WTC11 (cell line): ENCODE results near the gene SLC2A4. TPM values are rescaled to one million over a fixed set of nuclear protein-coding genes. Genes with fewer than 3 reads are reported as not detected.

ENCODE experiments used
- ATAC-seq: fragments of 200-7000 bp; cut with Tn5 transposase; 2 replicates; pipeline ENCODE4 v1.10.0; 2021; ENCODE audit warnings: mild to moderate bottlenecking, moderate library complexity
- CTCF ChIA-PET: fragments of 300-600 bp; sonication (Branson Sonifier 250); formaldehyde crosslinking; loops from one replicate; lab custom pipeline; 2021; ENCODE audit warnings: antibody characterized with exemption; lab: Charles Lee
- POLR2A ChIA-PET: fragments of 350-600 bp; sonication (Branson Sonifier 250); formaldehyde crosslinking; loops from one replicate; lab custom pipeline; 2021; ENCODE audit warnings: antibody characterized with exemption; lab: Charles Lee
- DNase-seq: peaks from one replicate; pipeline ENCODE4 v3.0.0; 2021; ENCODE audit warnings: low spot score
- H3K27ac Mint-ChIP-seq: 2 replicates; pipeline ENCODE4 v1.8.0; 2021; ENCODE audit warnings: mixed read lengths
- H3K27me3 Mint-ChIP-seq: 2 replicates; pipeline ENCODE4 v1.8.0; 2021; ENCODE audit warnings: low read depth, mild to moderate bottlenecking, moderate library complexity, mixed read lengths
- H3K36me3 Mint-ChIP-seq: 2 replicates; pipeline ENCODE4 v1.8.0; 2021; ENCODE audit warnings: mixed read lengths
- H3K4me1 Mint-ChIP-seq: 2 replicates; pipeline ENCODE4 v1.8.0; 2022; ENCODE audit warnings: mixed read lengths
- H3K4me3 Mint-ChIP-seq: 2 replicates; pipeline ENCODE4 v1.8.0; 2021; ENCODE audit warnings: mild to moderate bottlenecking, moderate library complexity, mixed read lengths
- H3K9me3 Mint-ChIP-seq: 2 replicates; pipeline ENCODE4 v1.8.0; 2021; ENCODE audit warnings: mixed read lengths
- CBFB ChIP-seq: sonication (generic); formaldehyde crosslinking; IDR thresholded peaks from 2 replicates; pipeline ENCODE4 v1.8.1; 2022; ENCODE audit warnings: mild to moderate bottlenecking, low read depth, missing genetic modification reagents
- FOXK1 ChIP-seq: sonication (generic); formaldehyde crosslinking; IDR thresholded peaks from 2 replicates; pipeline ENCODE4 v1.8.0; 2022; ENCODE audit warnings: mild to moderate bottlenecking, moderate library complexity, missing genetic modification reagents
- NFE2L1 ChIP-seq: sonication (generic); formaldehyde crosslinking; IDR thresholded peaks from 2 replicates; pipeline ENCODE4 v1.8.1; 2023; ENCODE audit warnings: missing genetic modification reagents
- NR2C2 ChIP-seq: sonication (generic); formaldehyde crosslinking; IDR thresholded peaks from 2 replicates; pipeline ENCODE4 v1.8.0; 2022; ENCODE audit warnings: mild to moderate bottlenecking, missing genetic modification reagents
- NR3C1 ChIP-seq: sonication (generic); formaldehyde crosslinking; conservative IDR thresholded peaks from 2 replicates; pipeline ENCODE4 v1.8.1; 2023; ENCODE audit warnings: low read depth, mild to moderate bottlenecking, missing genetic modification reagents
- PRRX2 ChIP-seq: fragments of 250-450 bp; sonication (Bioruptor Pico); IDR thresholded peaks from 2 replicates; pipeline ENCODE4 v1.8.0; 2021; ENCODE audit warnings: mild to moderate bottlenecking
- ZNF138 ChIP-seq: sonication (generic); formaldehyde crosslinking; conservative IDR thresholded peaks from 2 replicates; pipeline ENCODE4 v1.8.1; 2022; ENCODE audit warnings: mild to moderate bottlenecking, moderate library complexity, missing genetic modification reagents
- ZNF232 ChIP-seq: sonication (generic); formaldehyde crosslinking; IDR thresholded peaks from 2 replicates; pipeline ENCODE4 v1.8.0; 2022; ENCODE audit warnings: mild to moderate bottlenecking, missing genetic modification reagents
- ZNF263 ChIP-seq: sonication (generic); formaldehyde crosslinking; IDR thresholded peaks from 2 replicates; pipeline ENCODE4 v1.8.1; 2022; ENCODE audit warnings: low read depth, mild to moderate bottlenecking, moderate library complexity, missing genetic modification reagents
- total RNA-seq: library from RNA; stranded (reverse); gene quantifications from 3 replicates; pipeline ENCODE4 v1.2.3, GENCODE V29; 2021
- TF ChIP-seq, protein P1 (sequence below): sonication (generic); formaldehyde crosslinking; IDR thresholded peaks from 2 replicates; pipeline ENCODE4 v1.8.1; 2023; ENCODE audit warnings: mild to moderate bottlenecking, moderate library complexity, missing genetic modification reagents
- TF ChIP-seq, protein P2 (sequence below): sonication (generic); formaldehyde crosslinking; IDR thresholded peaks from 2 replicates; pipeline ENCODE4 v1.8.0; 2022; ENCODE audit warnings: missing genetic modification reagents
- TF ChIP-seq, protein P3 (sequence below): sonication (generic); formaldehyde crosslinking; IDR thresholded peaks from 2 replicates; pipeline ENCODE4 v1.8.1; 2022; ENCODE audit warnings: low read depth, missing genetic modification reagents, borderline replicate concordance
- TF ChIP-seq, protein P4 (sequence below): fragments of 250-450 bp; sonication (Bioruptor Pico); IDR thresholded peaks from 2 replicates; pipeline ENCODE4 v1.8.0; 2021; ENCODE audit warnings: mild to moderate bottlenecking
- TF ChIP-seq, protein P5 (sequence below): sonication (generic); formaldehyde crosslinking; IDR thresholded peaks from 2 replicates; pipeline ENCODE4 v1.8.1; 2022; ENCODE audit warnings: missing genetic modification reagents, borderline replicate concordance
- TF ChIP-seq, protein P6 (sequence below): sonication (generic); formaldehyde crosslinking; IDR thresholded peaks from 2 replicates; pipeline ENCODE4 v1.8.1; 2022; ENCODE audit warnings: mild to moderate bottlenecking, moderate library complexity, missing genetic modification reagents
- TF ChIP-seq, protein P7 (sequence below): fragments of 250-450 bp; sonication (Bioruptor Pico); conservative IDR thresholded peaks from 2 replicates; pipeline ENCODE4 v1.9.0; 2021; ENCODE audit warnings: mild to moderate bottlenecking

SLC2A4 gene
- total RNA-seq, 1 experiment from 2014 or later, result 6.4 TPM

DNA sequence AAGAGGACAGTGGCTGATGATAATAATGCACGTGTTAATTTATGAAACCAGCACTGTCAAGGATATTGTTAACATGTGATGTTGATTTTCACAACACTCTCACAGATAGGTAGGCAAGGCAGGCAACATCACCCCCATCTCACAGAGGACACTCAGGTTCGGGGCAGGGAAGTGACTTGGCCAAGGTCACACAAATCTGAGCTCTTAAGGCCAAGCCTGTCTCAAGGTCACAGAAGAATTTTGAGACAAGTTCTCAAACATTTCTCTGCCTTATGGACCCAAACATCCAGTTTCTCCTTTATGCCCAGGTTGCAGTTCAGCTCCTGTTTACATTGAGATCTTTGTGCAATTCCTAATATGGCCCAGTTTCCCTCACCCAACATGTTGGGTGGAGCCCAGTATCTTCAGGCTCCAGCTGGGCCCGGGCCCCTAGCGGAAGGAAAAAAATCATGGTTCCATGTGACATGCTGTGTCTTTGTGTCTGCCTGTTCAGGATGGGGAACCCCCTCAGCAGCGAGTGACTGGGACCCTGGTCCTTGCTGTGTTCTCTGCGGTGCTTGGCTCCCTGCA, 1.3 kb downstream of the SLC2A4 start:
- peaks cover 20% of the 10 kb centered on the region for H3K4me1 Mint-ChIP-seq
- H3K9me3 Mint-ChIP-seq, result no peaks in the 10 kb centered on the region
- H3K4me3 Mint-ChIP-seq, result peak overlapping the region; percentile 82
- ChIA-PET POLR2A (interaction anchor here (1.1 to 1.7 kb wide), 3 partner anchors 11 to 65 kb away, joined by 3 to 4 read pairs (median 3); no protein-coding TSS in a partner anchor), CTCF (interaction anchor here (0.6 to 7.0 kb wide), 8 partner anchors 14 to 237 kb away, joined by 3 to 119 read pairs (median 8); partner anchors contain the start of genes GABARAP and TMEM95)
- H3K27me3 Mint-ChIP-seq, result peaks cover 21% of the 10 kb centered on the region
- TF ChIP-seq, protein P1, sequence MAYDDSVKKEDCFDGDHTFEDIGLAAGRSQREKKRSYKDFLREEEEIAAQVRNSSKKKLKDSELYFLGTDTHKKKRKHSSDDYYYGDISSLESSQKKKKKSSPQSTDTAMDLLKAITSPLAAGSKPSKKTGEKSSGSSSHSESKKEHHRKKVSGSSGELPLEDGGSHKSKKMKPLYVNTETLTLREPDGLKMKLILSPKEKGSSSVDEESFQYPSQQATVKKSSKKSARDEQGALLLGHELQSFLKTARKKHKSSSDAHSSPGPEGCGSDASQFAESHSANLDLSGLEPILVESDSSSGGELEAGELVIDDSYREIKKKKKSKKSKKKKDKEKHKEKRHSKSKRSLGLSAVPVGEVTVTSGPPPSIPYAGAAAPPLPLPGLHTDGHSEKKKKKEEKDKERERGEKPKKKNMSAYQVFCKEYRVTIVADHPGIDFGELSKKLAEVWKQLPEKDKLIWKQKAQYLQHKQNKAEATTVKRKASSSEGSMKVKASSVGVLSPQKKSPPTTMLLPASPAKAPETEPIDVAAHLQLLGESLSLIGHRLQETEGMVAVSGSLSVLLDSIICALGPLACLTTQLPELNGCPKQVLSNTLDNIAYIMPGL (CRISPR knock-in tag), result no peak
- TF ChIP-seq NR2C2 (CRISPR knock-in tag) (no peak), PRRX2 (no peak), ZNF263 (no peak), FOXK1 (CRISPR knock-in tag) (no peak)
- TF ChIP-seq, protein P2, sequence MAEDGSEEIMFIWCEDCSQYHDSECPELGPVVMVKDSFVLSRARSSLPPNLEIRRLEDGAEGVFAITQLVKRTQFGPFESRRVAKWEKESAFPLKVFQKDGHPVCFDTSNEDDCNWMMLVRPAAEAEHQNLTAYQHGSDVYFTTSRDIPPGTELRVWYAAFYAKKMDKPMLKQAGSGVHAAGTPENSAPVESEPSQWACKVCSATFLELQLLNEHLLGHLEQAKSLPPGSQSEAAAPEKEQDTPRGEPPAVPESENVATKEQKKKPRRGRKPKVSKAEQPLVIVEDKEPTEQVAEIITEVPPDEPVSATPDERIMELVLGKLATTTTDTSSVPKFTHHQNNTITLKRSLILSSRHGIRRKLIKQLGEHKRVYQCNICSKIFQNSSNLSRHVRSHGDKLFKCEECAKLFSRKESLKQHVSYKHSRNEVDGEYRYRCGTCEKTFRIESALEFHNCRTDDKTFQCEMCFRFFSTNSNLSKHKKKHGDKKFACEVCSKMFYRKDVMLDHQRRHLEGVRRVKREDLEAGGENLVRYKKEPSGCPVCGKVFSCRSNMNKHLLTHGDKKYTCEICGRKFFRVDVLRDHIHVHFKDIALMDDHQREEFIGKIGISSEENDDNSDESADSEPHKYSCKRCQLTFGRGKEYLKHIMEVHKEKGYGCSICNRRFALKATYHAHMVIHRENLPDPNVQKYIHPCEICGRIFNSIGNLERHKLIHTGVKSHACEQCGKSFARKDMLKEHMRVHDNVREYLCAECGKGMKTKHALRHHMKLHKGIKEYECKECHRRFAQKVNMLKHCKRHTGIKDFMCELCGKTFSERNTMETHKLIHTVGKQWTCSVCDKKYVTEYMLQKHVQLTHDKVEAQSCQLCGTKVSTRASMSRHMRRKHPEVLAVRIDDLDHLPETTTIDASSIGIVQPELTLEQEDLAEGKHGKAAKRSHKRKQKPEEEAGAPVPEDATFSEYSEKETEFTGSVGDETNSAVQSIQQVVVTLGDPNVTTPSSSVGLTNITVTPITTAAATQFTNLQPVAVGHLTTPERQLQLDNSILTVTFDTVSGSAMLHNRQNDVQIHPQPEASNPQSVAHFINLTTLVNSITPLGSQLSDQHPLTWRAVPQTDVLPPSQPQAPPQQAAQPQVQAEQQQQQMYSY (CRISPR knock-in tag), result no peak
- TF ChIP-seq, protein P3, sequence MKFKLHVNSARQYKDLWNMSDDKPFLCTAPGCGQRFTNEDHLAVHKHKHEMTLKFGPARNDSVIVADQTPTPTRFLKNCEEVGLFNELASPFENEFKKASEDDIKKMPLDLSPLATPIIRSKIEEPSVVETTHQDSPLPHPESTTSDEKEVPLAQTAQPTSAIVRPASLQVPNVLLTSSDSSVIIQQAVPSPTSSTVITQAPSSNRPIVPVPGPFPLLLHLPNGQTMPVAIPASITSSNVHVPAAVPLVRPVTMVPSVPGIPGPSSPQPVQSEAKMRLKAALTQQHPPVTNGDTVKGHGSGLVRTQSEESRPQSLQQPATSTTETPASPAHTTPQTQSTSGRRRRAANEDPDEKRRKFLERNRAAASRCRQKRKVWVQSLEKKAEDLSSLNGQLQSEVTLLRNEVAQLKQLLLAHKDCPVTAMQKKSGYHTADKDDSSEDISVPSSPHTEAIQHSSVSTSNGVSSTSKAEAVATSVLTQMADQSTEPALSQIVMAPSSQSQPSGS (CRISPR knock-in tag), result no peak
- TF ChIP-seq, protein P4, sequence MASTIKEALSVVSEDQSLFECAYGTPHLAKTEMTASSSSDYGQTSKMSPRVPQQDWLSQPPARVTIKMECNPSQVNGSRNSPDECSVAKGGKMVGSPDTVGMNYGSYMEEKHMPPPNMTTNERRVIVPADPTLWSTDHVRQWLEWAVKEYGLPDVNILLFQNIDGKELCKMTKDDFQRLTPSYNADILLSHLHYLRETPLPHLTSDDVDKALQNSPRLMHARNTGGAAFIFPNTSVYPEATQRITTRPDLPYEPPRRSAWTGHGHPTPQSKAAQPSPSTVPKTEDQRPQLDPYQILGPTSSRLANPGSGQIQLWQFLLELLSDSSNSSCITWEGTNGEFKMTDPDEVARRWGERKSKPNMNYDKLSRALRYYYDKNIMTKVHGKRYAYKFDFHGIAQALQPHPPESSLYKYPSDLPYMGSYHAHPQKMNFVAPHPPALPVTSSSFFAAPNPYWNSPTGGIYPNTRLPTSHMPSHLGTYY (CRISPR knock-in tag), result no peak
- TF ChIP-seq, protein P5, sequence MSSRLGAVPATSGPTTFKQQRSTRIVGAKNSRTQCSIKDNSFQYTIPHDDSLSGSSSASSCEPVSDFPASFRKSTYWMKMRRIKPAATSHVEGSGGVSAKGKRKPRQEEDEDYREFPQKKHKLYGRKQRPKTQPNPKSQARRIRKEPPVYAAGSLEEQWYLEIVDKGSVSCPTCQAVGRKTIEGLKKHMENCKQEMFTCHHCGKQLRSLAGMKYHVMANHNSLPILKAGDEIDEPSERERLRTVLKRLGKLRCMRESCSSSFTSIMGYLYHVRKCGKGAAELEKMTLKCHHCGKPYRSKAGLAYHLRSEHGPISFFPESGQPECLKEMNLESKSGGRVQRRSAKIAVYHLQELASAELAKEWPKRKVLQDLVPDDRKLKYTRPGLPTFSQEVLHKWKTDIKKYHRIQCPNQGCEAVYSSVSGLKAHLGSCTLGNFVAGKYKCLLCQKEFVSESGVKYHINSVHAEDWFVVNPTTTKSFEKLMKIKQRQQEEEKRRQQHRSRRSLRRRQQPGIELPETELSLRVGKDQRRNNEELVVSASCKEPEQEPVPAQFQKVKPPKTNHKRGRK (CRISPR knock-in tag), result no peak
- no peaks in the 10 kb centered on the region for H3K36me3 Mint-ChIP-seq
- no peak overlapping the region for H3K27ac Mint-ChIP-seq
- ATAC-seq, result no peak
- no peak for DNase-seq

DNA sequence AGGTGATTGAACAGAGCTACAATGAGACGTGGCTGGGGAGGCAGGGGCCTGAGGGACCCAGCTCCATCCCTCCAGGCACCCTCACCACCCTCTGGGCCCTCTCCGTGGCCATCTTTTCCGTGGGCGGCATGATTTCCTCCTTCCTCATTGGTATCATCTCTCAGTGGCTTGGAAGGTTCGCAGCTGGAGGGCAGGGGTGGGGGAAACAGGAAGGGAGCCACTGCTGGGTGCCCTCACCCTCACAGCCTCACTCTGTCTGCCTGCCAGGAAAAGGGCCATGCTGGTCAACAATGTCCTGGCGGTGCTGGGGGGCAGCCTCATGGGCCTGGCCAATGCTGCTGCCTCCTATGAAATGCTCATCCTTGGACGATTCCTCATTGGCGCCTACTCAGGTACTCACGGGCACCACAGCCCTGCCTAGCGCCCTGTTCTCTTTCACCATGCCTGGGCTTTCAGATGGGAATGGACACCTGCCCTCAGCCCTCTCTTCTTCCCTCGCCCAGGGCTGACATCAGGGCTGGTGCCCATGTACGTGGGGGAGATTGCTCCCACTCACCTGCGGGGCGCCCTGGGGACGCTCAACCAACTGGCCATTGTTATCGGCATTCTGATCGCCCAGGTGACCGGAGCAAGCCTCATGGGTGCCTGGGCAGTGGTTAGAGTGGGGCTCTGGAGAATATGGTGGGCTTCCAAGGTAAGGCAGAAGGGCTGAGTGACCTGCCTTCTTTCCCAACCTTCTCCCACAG, 2.1 kb downstream of the SLC2A4 start:
- H3K4me1 Mint-ChIP-seq, result peaks cover 22% of the 10 kb centered on the region
- peaks cover 21% of the 10 kb centered on the region for H3K27me3 Mint-ChIP-seq
- H3K36me3 Mint-ChIP-seq, result no peaks in the 10 kb centered on the region; the same call in 1 of the 2 replicates
- H3K4me3 Mint-ChIP-seq, result peak overlapping the region; percentile 30; the same call in 1 of the 2 replicates
- DNase-seq, result no peak
- no peaks in the 10 kb centered on the region for H3K9me3 Mint-ChIP-seq
- POLR2A ChIA-PET, result no interaction called here
- H3K27ac Mint-ChIP-seq, result no peak overlapping the region
- no peak for ATAC-seq
- CTCF ChIA-PET, result interaction anchor here (2.7 to 7.0 kb wide), 2 partner anchors 14 to 30 kb away, joined by 14 to 119 read pairs; no protein-coding TSS in a partner anchor
- TF ChIP-seq NFE2L1 (CRISPR knock-in tag), result no peak
- TF ChIP-seq NR3C1 (CRISPR knock-in tag), result no peak
- TF ChIP-seq CBFB (CRISPR knock-in tag), result no peak
- TF ChIP-seq, protein P6, sequence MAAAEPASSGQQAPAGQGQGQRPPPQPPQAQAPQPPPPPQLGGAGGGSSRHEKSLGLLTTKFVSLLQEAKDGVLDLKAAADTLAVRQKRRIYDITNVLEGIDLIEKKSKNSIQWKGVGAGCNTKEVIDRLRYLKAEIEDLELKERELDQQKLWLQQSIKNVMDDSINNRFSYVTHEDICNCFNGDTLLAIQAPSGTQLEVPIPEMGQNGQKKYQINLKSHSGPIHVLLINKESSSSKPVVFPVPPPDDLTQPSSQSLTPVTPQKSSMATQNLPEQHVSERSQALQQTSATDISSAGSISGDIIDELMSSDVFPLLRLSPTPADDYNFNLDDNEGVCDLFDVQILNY (CRISPR knock-in tag), result no peak
- no peak for TF ChIP-seq ZNF263
- TF ChIP-seq ZNF232 (CRISPR knock-in tag), result no peak
- no peak for TF ChIP-seq ZNF138 (CRISPR knock-in tag)
- TF ChIP-seq, protein P5 (CRISPR knock-in tag), result no peak
- TF ChIP-seq, protein P7, sequence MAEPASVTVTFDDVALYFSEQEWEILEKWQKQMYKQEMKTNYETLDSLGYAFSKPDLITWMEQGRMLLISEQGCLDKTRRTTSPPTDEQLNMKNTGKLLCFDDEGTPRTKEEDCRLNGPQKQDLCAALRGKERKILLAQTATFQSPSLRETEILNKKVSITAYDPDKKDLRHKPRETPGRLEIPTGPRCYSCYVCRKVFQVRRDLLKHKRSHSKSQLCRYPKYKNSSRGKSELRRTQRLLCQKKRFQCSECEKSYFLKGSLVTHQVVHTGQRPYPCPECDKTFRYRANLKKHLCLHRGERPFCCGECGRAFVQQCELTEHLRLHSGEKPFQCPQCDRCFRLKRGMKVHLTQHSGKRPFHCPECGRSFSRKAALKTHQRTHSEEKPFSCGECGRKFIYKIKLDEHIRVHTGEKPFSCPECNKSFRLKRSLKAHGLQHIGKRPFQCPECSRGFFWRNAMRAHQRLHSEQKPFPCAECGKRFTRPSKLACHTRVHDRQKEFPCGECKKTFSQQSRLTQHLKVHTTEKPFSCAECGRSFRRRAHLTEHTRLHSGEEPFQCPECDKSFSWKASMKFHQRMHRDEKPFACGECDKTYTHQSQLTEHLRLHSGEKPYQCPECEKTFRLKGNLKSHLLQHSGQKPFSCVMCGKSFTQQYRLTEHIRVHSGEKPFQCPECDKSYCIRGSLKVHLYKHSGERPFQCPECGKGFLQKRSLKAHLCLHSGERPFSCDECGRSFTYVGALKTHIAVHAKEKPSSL (CRISPR knock-in tag), result no peak
